Peyer's patch (tissue), 4 donors: Measurements from ENCODE around the gene ERGIC3. TPM values are rescaled to one million over a fixed set of nuclear protein-coding genes. Genes with fewer than 3 reads are reported as not detected.

Experiments used
- DNase-seq, 3 donors: peaks; one replicate each; pipeline ENCODE4 v3.0.0-alpha.2; 2017 to 2019
- H3K27ac ChIP-seq, 4 donors: fragments of 200-600 bp; sonication (generic); one replicate each; pipeline ENCODE4 v1.5.1; 2016 to 2019
- H3K27me3 ChIP-seq, 2 donors: fragments of 200-600 bp; sonication (generic); one replicate each; pipeline ENCODE4 v1.5.1; 2019
- H3K36me3 ChIP-seq, 3 donors: fragments of 200-600 bp; sonication (generic); one replicate each; pipeline ENCODE4 v1.5.1; 2016 to 2019
- H3K4me1 ChIP-seq, 4 donors: fragments of 200-600 bp; sonication (generic); one replicate each; pipeline ENCODE4 v1.5.1; 2016 to 2019
- H3K4me3 ChIP-seq, 4 donors: fragments of 200-600 bp; sonication (generic); 1 replicate in 3 of 4; 2 replicates in 1 of 4; pipeline ENCODE4 v1.5.1; 2016 to 2019; ENCODE audit warnings: mild to moderate bottlenecking in 1 of 4
- H3K9me3 ChIP-seq, 4 donors: fragments of 200-600 bp; sonication (generic); one replicate each; pipeline ENCODE4 v1.5.1; 2016 to 2019; ENCODE audit warnings: mild to moderate bottlenecking in 1 of 4
- CTCF ChIP-seq, 6 experiments: fragments of 450-650 bp in 4 of 6; fragments of 200-600 bp in 2 of 6; sonication (generic) in 1 of 6; IDR thresholded peaks; one replicate each; pipeline ENCODE4 v1.5.1; 2017 to 2019; ENCODE audit warnings: antibody characterized with exemption in 6 of 6, mild to moderate bottlenecking in 3 of 6, moderate library complexity in 1 of 6
- POLR2A ChIP-seq, 2 donors: fragments of 450-650 bp; IDR thresholded peaks; one replicate each; pipeline ENCODE4 v1.5.1; 2017; ENCODE audit warnings: antibody characterized with exemption in 2 of 2, mild to moderate bottlenecking in 2 of 2, moderate library complexity in 2 of 2
- total RNA-seq, 4 donors: library from RNA; depleted of rRNA; stranded (reverse); fragments of >200 nt; gene quantifications; one replicate each; pipeline ENCODE4 v1.1.0, GENCODE V29; 2016

Gene ERGIC3
- total RNA-seq, 4 donors from 2014 or later, result 183 to 233 (median 201) TPM

DNA sequence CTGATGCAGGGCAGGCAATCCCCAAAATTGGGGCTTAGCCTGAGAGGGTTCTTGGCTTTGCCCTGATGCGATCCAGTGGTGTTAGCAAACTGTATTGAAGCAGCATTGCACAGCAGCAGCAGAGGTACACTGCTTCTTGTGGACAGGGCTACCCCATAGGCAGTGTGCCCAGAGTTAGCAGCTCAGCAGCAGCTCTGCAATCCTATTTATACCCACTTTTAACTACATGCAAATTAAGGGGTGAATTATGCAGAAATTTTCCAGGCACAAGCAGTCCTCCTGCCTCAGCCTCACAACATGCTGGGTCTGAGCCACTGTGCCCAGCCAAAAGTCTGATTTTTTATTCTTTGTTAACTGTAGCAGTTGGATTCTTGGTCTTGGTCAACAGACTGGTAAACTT, 16.2 kb upstream of the ERGIC3 start:
- no peaks in the 10 kb centered on the region for H3K27me3 ChIP-seq
- H3K36me3 ChIP-seq, result no peaks in the 10 kb centered on the region
- no peak for TF ChIP-seq CTCF (IDR thresholded peaks at IDR 0.05)
- DNase-seq, result no peak
- H3K9me3 ChIP-seq, result no peaks in the 10 kb centered on the region
- no peak overlapping the region for H3K27ac ChIP-seq
- no peak overlapping the region for H3K4me3 ChIP-seq
- H3K4me1 ChIP-seq, result no peaks in the 10 kb centered on the region

GRCh38 chr20:35527122-35527769, 14.6 kb upstream of the ERGIC3 start:
- TF ChIP-seq CTCF (IDR thresholded peaks at IDR 0.05) (no peak), POLR2A (IDR thresholded peaks at IDR 0.05) (no peak)
- DNase-seq, result no peak
- H3K4me3 ChIP-seq, result no peak overlapping the region

DNA sequence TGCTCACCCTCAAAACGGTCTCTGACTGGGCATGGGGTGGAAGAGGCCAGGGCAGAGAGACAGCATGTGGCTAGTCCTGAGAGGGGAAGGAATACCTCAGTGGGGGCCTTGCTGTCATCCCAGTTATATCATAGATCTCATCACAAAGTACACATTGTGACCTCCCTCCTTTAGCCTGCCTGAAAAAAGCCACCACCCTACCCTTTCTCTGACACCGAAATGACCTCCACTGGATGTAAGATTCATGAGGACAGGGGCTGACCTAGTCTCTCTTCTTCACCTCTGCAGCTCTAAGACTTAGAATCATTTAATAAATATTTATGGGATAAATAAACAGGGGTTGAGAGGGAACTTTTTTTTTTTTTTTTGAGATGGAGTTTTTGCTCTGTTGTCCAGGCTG, 12.3 kb upstream of the ERGIC3 start, which contains the start of gene C20orf173:
TSS of gene C20orf173 (minus strand) at position 101 of the 400 bp plus-strand sequence. CDS start 279 bp downstream, outside the sequence.
- no peaks in the 10 kb centered on the region for H3K4me1 ChIP-seq
- H3K27me3 ChIP-seq, result no peaks in the 10 kb centered on the region
- H3K4me3 ChIP-seq, result no peak within 1 kb of the TSS
- no peaks in the 10 kb centered on the region for H3K36me3 ChIP-seq
- no peak for TF ChIP-seq POLR2A (IDR thresholded peaks at IDR 0.05)
- TF ChIP-seq CTCF (IDR thresholded peaks at IDR 0.05), result no peak
- DNase-seq, result no peak
- H3K9me3 ChIP-seq, result no peaks in the 10 kb centered on the region
- H3K27ac ChIP-seq, result no peak within 1 kb of the TSS

More at GRCh38 chr20:35527122-35527769, 14.6 kb upstream of the ERGIC3 start:
- no peak overlapping the region for H3K27ac ChIP-seq
- no peaks in the 10 kb centered on the region for H3K9me3 ChIP-seq
- no peaks in the 10 kb centered on the region for H3K4me1 ChIP-seq
- no peaks in the 10 kb centered on the region for H3K36me3 ChIP-seq
- no peaks in the 10 kb centered on the region for H3K27me3 ChIP-seq

- H3K27ac ChIP-seq, result no peak overlapping the region
- no peak overlapping the region for H3K4me3 ChIP-seq
- no peaks in the 10 kb centered on the region for H3K9me3 ChIP-seq
- H3K27me3 ChIP-seq, result no peaks in the 10 kb centered on the region
- H3K4me1 ChIP-seq, result peaks cover 0 to 5% (median 2%) of the 10 kb centered on the region in 4 donors
- no peaks in the 10 kb centered on the region for H3K36me3 ChIP-seq
- no peak for TF ChIP-seq POLR2A (IDR thresholded peaks at IDR 0.05)
- TF ChIP-seq CTCF (IDR thresholded peaks at IDR 0.05), result no peak
- DNase-seq, result peak; percentile 62 to 83 (median 78)
Measured at GRCh38 chr20:35539756-35540212, 2.1 kb upstream of the ERGIC3 start.

- H3K36me3 ChIP-seq, result no peaks in the 10 kb centered on the region
- no peaks in the 10 kb centered on the region for H3K9me3 ChIP-seq
- no peak for DNase-seq
- peaks cover 0 to 5% (median 2%) of the 10 kb centered on the region in 4 donors for H3K4me1 ChIP-seq
- H3K27ac ChIP-seq, result peak overlapping the region in 1 of 4 donors; percentile 76
- H3K4me3 ChIP-seq, result peak overlapping the region; percentile 63 to 92 (median 88)
- no peak for TF ChIP-seq POLR2A (IDR thresholded peaks at IDR 0.05)
- TF ChIP-seq CTCF (IDR thresholded peaks at IDR 0.05), result no peak
- H3K27me3 ChIP-seq, result no peaks in the 10 kb centered on the region
Measured at GRCh38 chr20:35541118-35541782, 628 bp upstream of the ERGIC3 start.
